Measurements from ENCODE around the gene ATP6V1E1.
"Not testable (repeated sequence)": the region's sequence is repeated elsewhere in the genome, so short reads cannot be mapped to it uniquely, and the experiment has no call there.

Gene ATP6V1E1

GRCh38 chr22:17575681-17576080 is 52.9 kb downstream of the ATP6V1E1 start:
- H3K27ac ChIP-seq, result peak overlapping the region; percentile 97; the same call in 1 of the 2 replicates
- no peak for TF ChIP-seq EZH2 (IDR thresholded peaks at IDR 0.05)
- no peak for TF ChIP-seq FOXP2 (optimal IDR thresholded peaks at IDR 0.05; ENCODE audit: control extremely low read depth, extremely low read length, insufficient read depth)
- no peak for TF ChIP-seq POLR2AphosphoS5 (IDR thresholded peaks at IDR 0.05; ENCODE audit: borderline replicate concordance, low read depth, low read length)

GRCh38 chr22:17575151-17575550 is 53.4 kb downstream of the ATP6V1E1 start:
- H3K36me3 ChIP-seq (ENCODE audit: insufficient read depth, low read length), result no peaks in the 10 kb centered on the region
- H3K27ac ChIP-seq, result no peak overlapping the region
- no peak for TF ChIP-seq EZH2 (IDR thresholded peaks at IDR 0.05)
- no peak for TF ChIP-seq POLR2AphosphoS5 (IDR thresholded peaks at IDR 0.05; ENCODE audit: borderline replicate concordance, low read depth, low read length)
- no peaks in the 10 kb centered on the region for H3K9me3 ChIP-seq (ENCODE audit: low read depth, low read length)
- H3K4me3 ChIP-seq, result no peak overlapping the region
- DNase-seq (ENCODE audit: low read depth, low spot score), result no peak
- no peak overlapping the region for H3K9ac ChIP-seq (ENCODE audit: insufficient read length)

More at GRCh38 chr22:17575681-17576080, 52.9 kb downstream of the ATP6V1E1 start:
- H3K9me3 ChIP-seq (ENCODE audit: low read depth, low read length), result no peaks in the 10 kb centered on the region
- no peaks in the 10 kb centered on the region for H3K36me3 ChIP-seq (ENCODE audit: insufficient read depth, low read length)
- no peak for DNase-seq (ENCODE audit: low read depth, low spot score)
- H3K9ac ChIP-seq (ENCODE audit: insufficient read length), result no peak overlapping the region
- H3K4me3 ChIP-seq, result no peak overlapping the region

DNA sequence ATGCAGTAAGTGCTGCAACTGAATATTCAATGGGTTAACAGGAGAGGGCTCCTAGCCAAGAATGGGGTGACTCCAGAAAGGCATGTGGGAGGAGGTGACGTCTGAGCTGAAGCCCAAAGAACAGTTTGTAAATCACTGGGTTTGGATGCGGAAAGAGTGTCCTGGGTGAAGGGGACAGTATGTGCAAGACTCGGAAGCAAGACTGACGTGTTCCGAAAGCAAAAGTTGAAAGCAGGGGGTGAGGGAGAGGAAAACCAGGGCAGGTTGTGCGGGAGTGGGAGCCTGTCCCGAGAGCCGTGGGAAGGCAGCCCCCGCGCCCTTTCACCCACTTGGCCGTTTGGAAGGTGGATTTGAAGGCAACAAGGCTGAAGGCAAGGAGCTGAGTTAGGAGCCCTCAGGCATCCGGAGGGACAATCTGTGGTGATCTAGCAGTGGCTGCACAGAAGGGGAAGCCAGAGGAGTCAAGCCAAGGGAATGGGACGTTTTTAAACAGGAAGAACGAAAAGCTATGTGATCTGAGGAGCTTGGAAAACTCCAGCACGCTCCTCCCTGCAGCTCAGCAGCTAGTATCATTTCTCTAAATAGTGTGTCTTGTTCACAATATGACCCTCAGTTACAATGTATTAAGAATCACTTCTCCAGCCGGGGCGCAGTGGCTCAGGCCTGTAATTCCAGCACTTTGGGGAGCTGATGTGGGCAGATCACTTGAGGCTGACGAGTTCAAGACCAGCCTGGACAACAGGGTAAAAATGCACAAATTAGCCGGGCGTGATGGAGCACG is 57.5 kb downstream of the ATP6V1E1 start:
- TF ChIP-seq FOXP2 (optimal IDR thresholded peaks at IDR 0.05; ENCODE audit: control extremely low read depth, extremely low read length, insufficient read depth), result no peak
- no peak for TF ChIP-seq POLR2AphosphoS5 (IDR thresholded peaks at IDR 0.05; ENCODE audit: borderline replicate concordance, low read depth, low read length)
- TF ChIP-seq EZH2 (IDR thresholded peaks at IDR 0.05), result no peak
- Histone ChIP-seq H3K9ac (ENCODE audit: insufficient read length) (no peak overlapping the region), H3K27ac (no peak overlapping the region), H3K4me3 (no peak overlapping the region), H3K36me3 (ENCODE audit: insufficient read depth, low read length) (no peaks in the 10 kb centered on the region), H3K9me3 (ENCODE audit: low read depth, low read length) (no peaks in the 10 kb centered on the region)
- DNase-seq (ENCODE audit: low read depth, low spot score), result no peak

DNA sequence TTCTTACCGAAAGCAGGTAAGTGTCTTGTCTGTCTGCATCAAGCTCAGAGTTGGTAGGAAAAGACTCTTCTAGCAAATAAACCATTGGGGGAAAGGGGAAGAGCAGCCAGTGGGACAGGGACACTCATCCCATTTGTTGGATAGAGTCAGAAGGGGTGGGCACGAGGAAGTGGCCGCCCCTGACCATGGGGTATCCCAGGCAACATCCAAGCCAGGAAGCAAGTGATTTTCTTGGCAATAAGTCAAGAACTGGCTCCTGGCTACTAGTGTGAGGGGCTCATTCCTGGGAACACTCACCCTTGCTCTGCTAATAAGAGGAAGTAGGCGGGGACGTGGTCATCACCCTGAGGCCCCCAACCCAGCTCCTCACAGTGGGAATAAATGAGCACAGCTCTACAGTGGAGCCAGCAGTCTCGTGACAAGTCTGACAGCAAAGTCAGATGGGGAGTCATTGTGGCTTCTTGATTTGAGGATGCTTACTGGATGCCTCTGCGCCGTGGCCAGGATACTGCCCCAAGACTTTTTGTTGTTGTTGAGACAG is 58.5 kb downstream of the ATP6V1E1 start:
- no peaks in the 10 kb centered on the region for H3K9me3 ChIP-seq (ENCODE audit: low read depth, low read length)
- no peaks in the 10 kb centered on the region for H3K36me3 ChIP-seq (ENCODE audit: insufficient read depth, low read length)
- H3K9ac ChIP-seq (ENCODE audit: insufficient read length), result no peak overlapping the region
- TF ChIP-seq EZH2 (IDR thresholded peaks at IDR 0.05), result no peak
- TF ChIP-seq FOXP2 (optimal IDR thresholded peaks at IDR 0.05; ENCODE audit: control extremely low read depth, extremely low read length, insufficient read depth), result no peak
- no peak for TF ChIP-seq POLR2AphosphoS5 (IDR thresholded peaks at IDR 0.05; ENCODE audit: borderline replicate concordance, low read depth, low read length)
- H3K4me3 ChIP-seq, result no peak overlapping the region
- H3K27ac ChIP-seq, result no peak overlapping the region
- no peak for DNase-seq (ENCODE audit: low read depth, low spot score)

DNA sequence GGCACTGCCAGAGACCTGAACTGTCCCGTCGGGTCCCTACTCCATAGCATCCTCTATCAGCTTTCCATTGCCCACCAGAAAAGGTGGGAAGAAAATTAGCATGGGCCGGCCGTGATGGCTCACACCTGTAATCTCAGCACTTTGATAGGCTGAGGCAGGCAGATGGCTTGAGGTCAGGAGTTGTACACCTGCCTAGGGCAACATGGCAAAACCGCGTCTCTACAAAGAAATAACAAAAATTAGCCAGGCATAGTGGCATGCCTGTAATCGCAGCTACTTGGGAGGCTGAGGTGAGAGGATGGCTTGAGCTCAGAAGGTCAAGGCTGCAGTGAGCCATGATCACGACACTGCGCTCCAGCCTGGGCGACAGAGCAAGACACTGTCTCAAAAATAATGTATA is 61.8 kb downstream of the ATP6V1E1 start:
- TF ChIP-seq FOXP2 (optimal IDR thresholded peaks at IDR 0.05; ENCODE audit: control extremely low read depth, extremely low read length, insufficient read depth) (no peak), EZH2 (IDR thresholded peaks at IDR 0.05) (no peak), POLR2AphosphoS5 (IDR thresholded peaks at IDR 0.05; ENCODE audit: borderline replicate concordance, low read depth, low read length) (no peak)

DNA sequence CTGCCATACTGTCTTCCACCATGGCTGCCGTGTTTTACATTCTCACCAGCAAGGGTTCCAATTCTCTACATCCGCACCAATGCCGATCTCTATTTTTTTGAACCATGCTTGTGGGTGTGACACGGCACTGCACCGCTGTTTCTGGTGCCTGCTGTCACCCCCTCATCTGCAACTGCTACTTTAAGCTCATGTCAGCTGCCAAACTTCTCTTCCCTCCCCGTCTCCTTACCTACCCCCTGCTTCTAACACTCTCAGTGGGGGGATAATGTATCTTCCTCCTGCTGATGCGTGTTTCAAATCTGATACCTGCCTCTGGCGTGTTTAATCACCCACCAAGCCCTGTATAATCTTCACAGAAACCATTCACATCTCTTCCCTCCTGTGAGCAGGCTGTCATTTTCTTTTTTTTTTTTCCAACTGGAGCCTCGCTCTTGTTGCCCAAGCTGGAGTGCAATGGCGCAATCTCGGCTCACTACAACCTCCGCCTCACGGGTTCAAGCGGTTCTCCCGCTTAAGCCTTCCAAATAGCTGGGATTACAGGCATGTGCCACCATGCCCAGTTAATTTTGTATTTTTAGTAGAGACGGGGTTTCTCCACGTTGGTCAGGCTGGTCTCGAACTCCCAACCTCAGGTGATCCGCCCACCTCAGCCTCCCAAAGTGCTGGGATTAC is 62.4 kb downstream of the ATP6V1E1 start:
- H3K9ac ChIP-seq (ENCODE audit: insufficient read length); H3K27ac ChIP-seq; H3K4me3 ChIP-seq; H3K9me3 ChIP-seq (ENCODE audit: low read depth, low read length); DNase-seq (ENCODE audit: low read depth, low spot score); H3K36me3 ChIP-seq (ENCODE audit: insufficient read depth, low read length): not testable (repeated sequence)

More for the DNA sequence above, 61.8 kb downstream of the ATP6V1E1 start:
- DNase-seq (ENCODE audit: low read depth, low spot score), result no peak
- Histone ChIP-seq H3K9ac (ENCODE audit: insufficient read length) (no peak overlapping the region), H3K36me3 (ENCODE audit: insufficient read depth, low read length) (no peaks in the 10 kb centered on the region), H3K4me3 (no peak overlapping the region), H3K27ac (no peak overlapping the region), H3K9me3 (ENCODE audit: low read depth, low read length) (no peaks in the 10 kb centered on the region)

DNA sequence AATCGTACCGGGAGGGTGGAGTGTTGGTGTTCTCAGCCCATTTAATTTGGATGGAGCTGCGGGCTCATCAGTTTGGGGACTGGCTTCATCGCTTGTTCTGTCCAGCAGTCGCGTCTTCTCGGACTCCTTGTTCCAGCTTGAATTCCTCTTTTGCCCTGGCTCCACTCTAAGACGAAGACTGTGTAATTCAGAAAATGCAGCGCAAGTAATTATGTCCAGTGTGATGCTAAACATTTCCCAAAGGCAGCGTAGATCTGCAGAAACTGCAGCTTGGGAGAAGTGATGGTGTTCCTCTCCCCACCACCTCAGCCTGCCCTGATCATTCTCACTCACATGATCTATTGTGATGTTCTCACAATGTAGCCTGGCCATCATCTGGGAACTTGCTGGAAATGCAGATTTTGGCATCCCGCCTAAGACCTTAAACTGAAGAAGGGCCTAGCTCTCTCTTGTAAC is 64.6 kb downstream of the ATP6V1E1 start:
- Histone ChIP-seq H3K9ac (ENCODE audit: insufficient read length) (no peak overlapping the region), H3K9me3 (ENCODE audit: low read depth, low read length) (no peaks in the 10 kb centered on the region), H3K27ac (no peak overlapping the region), H3K36me3 (ENCODE audit: insufficient read depth, low read length) (no peaks in the 10 kb centered on the region), H3K4me3 (no peak overlapping the region)
- no peak for DNase-seq (ENCODE audit: low read depth, low spot score)
- TF ChIP-seq EZH2 (IDR thresholded peaks at IDR 0.05) (no peak), POLR2AphosphoS5 (IDR thresholded peaks at IDR 0.05; ENCODE audit: borderline replicate concordance, low read depth, low read length) (no peak), FOXP2 (optimal IDR thresholded peaks at IDR 0.05; ENCODE audit: control extremely low read depth, extremely low read length, insufficient read depth) (no peak)

- H3K27ac ChIP-seq, result no peak within 1 kb of the TSS
- H3K9me3 ChIP-seq (ENCODE audit: low read depth, low read length), result no peaks in the 10 kb centered on the region
- no peak for TF ChIP-seq POLR2AphosphoS5 (IDR thresholded peaks at IDR 0.05; ENCODE audit: borderline replicate concordance, low read depth, low read length)
- TF ChIP-seq FOXP2 (optimal IDR thresholded peaks at IDR 0.05; ENCODE audit: control extremely low read depth, extremely low read length, insufficient read depth), result no peak
- no peak for TF ChIP-seq EZH2 (IDR thresholded peaks at IDR 0.05)
- H3K4me3 ChIP-seq, result no peak within 1 kb of the TSS
- no peak for DNase-seq (ENCODE audit: low read depth, low spot score)
- no peak within 1 kb of the TSS for H3K9ac ChIP-seq (ENCODE audit: insufficient read length)
- H3K36me3 ChIP-seq (ENCODE audit: insufficient read depth, low read length), result no peaks in the 10 kb centered on the region
These were observed 65.4 kb downstream of the ATP6V1E1 start, which contains the start of gene SLC25A18 for GRCh38 chr22:17562906-17563870. Gene SLC25A18 (plus strand): TSS chr22:17563498. CDS start chr22:17579945, 16,447 bp downstream.
